Pancreas (tissue), 10 donors: Measurements from ENCODE around the gene SHTN1. TPM values are rescaled to one million over a fixed set of nuclear protein-coding genes. Genes with fewer than 3 reads are reported as not detected.

Experiments
- ATAC-seq, 4 donors: fragments of 200-7000 bp; cut with Tn5 transposase; one replicate each; pipeline versions ENCODE4 v1.8.0 to v1.9.1; 2020; ENCODE audit warnings: mild to moderate bottlenecking in 4 of 4, moderate library complexity in 4 of 4
- DNase-seq, 6 donors: peaks; one replicate each; pipeline ENCODE4 v3.0.0-alpha.2; 2020
- FAIRE-seq: peaks from 2 replicates; lab custom pipeline; 2012; peaks lifted over from hg19 to GRCh38; lab: Jason Lieb, UNC
- H3K27ac ChIP-seq, 4 donors: fragments of 200-600 bp; sonication (generic); 1 replicate in 3 of 4; 2 replicates in 1 of 4; pipeline versions ENCODE4 v1.5.0 to v1.8.0; 2020
- H3K27me3 ChIP-seq, 4 donors: fragments of 200-600 bp; one replicate each; pipeline ENCODE4 v1.8.0; 2021
- H3K36me3 ChIP-seq, 3 donors: fragments of 200-600 bp; sonication (generic) in 1 of 3; one replicate each; pipeline versions ENCODE4 v1.5.0 to v1.8.0; 2020 to 2021
- H3K4me1 ChIP-seq, 3 donors: fragments of 200-600 bp; one replicate each; pipeline ENCODE4 v1.8.0; 2021
- H3K4me3 ChIP-seq, 4 donors: fragments of 200-600 bp; sonication (generic) in 2 of 4; one replicate each; pipeline versions ENCODE4 v1.5.0 to v1.8.0; 2020 to 2021
- H3K9me3 ChIP-seq, 4 donors: fragments of 200-600 bp; one replicate each; pipeline ENCODE4 v1.8.0; 2021
- CTCF ChIP-seq, 4 donors: fragments of 200-600 bp; sonication (generic) in 3 of 4; IDR thresholded peaks; one replicate each; pipeline versions ENCODE4 v1.5.0 to v1.8.0; 2021; ENCODE audit warnings: antibody characterized with exemption in 4 of 4
- WGBS, 2 donors: extraction: QIAGEN DNeasy Blood & Tissue Kit; methylation state at CpG; one replicate each; pipeline ENCODE4 v1.1.7; 2013; 5-methylcytosine and 5-hydroxymethylcytosine counted together
- intact Hi-C, 3 donors: fragments of 100-400 bp; cut with DNase I; formaldehyde crosslinking; loops; one replicate each; pipeline versions ENCODE4 v1.11.1 to v1.14.2; 2022
- polyA plus RNA-seq, 2 donors: library from polyadenylated mRNA; stranded (reverse); fragments of 200-250 nt; gene quantifications; one replicate each; pipeline ENCODE4 v1.2.3, GENCODE V29; 2013
- total RNA-seq, 6 donors: library from RNA; stranded (reverse); fragmentation: NEBNext Ultra II Directional in 4 of 6; extraction: Animal tissue kit (Norgen Biotek cat#: 25700) in 4 of 6; gene quantifications; one replicate each; pipeline versions ENCODE4 v1.2.1 to v1.2.4, GENCODE V29; 2021 to 2023
- donor health status: healthy with polysubstance abuse.
- donor health status: DM: no; HTN: no; CAD: no; lungs with moderate emphysema.
- donor health status: DM: no; HTN: no; CAD: no.
- donor health status: control.
- donor health status: control.
- donor health status: Bipolar disorder and iron deficiency.
- donor health status: DM: yes; HTN: yes; CAD: no.
- donor health status: DM: no; HTN: no; CAD: no.
- donor health status: DM: no; HTN: no; CAD: no.
- donor health status: DM: yes; HTN: yes; CAD: no.

Gene SHTN1, protein sequence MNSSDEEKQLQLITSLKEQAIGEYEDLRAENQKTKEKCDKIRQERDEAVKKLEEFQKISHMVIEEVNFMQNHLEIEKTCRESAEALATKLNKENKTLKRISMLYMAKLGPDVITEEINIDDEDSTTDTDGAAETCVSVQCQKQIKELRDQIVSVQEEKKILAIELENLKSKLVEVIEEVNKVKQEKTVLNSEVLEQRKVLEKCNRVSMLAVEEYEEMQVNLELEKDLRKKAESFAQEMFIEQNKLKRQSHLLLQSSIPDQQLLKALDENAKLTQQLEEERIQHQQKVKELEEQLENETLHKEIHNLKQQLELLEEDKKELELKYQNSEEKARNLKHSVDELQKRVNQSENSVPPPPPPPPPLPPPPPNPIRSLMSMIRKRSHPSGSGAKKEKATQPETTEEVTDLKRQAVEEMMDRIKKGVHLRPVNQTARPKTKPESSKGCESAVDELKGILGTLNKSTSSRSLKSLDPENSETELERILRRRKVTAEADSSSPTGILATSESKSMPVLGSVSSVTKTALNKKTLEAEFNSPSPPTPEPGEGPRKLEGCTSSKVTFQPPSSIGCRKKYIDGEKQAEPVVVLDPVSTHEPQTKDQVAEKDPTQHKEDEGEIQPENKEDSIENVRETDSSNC
- total RNA-seq (10 to 100 TPM; 17.3 to 31.6 (median 24.3) TPM), polyA plus RNA-seq (10 to 100 TPM; 12.7 to 17.3 TPM)

DNA sequence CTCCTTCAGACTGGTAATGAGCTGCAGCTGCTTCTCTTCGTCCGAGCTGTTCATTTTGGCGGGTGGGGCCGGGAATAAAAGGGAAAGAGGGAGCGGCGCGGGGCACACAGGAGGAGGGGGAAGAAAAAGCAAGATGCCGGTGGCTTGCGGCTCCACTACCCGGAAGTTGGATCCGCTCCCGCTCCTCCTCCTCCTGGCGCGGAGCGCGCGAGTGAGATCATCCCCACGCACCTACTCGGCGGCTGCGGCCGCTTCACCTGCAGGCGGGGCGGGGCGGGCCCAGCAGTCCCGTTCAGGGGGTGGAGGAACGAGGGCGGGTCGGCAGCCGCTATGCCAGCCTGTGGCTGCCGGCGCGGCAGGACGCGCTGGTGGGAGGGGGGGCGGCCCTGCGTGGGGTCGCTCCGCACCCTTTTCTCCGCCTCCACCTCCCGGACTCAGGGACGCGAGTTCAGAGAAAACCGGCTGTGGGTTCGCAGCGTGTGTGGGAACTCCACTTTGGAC is at the start of gene SHTN1:
Gene SHTN1, minus strand, starts transcription at position 162 of the 501 bp plus-strand sequence. Its CDS starts 108 bp downstream, at position 54.
- Histone ChIP-seq H3K27me3 (no peaks in the 10 kb centered on the region), H3K4me1 (peaks cover 19 to 29% (median 22%) of the 10 kb centered on the region in 3 donors), H3K36me3 (no peaks in the 10 kb centered on the region), H3K27ac (peak within 1 kb of the TSS; percentile 89 to 97 (median 96)), H3K4me3 (peak within 1 kb of the TSS; percentile 77 to 89 (median 85)), H3K9me3 (no peaks in the 10 kb centered on the region)
- peak; percentile 91 to 98 (median 96) for DNase-seq
- no peak for FAIRE-seq
- ATAC-seq = peak; percentile 94 to 97 (median 96)
- WGBS, 2 donors = 1 to 2% methylated on average over 28 to 44 of the region's 46 CpGs
- intact Hi-C loops = no loop called here
- TF ChIP-seq CTCF (IDR thresholded peaks at IDR 0.05) = no peak

- no peak for DNase-seq
- H3K9me3 ChIP-seq = no peaks in the 10 kb centered on the region
- TF ChIP-seq CTCF (IDR thresholded peaks at IDR 0.05) = no peak
- H3K27ac ChIP-seq = no peak overlapping the region
- H3K4me1 ChIP-seq = no peaks in the 10 kb centered on the region
- no peaks in the 10 kb centered on the region for H3K36me3 ChIP-seq
- no peak for ATAC-seq
- intact Hi-C loops = no loop called here
- no peak overlapping the region for H3K4me3 ChIP-seq
- FAIRE-seq = no peak
- no peaks in the 10 kb centered on the region for H3K27me3 ChIP-seq
- 79 to 85% methylated on average over 1 of the region's 1 CpG for WGBS, 2 donors
Observed at GRCh38 chr10:117053482-117053881, 48.5 kb upstream of the SHTN1 start.

- FAIRE-seq (no peak), ATAC-seq (no peak), DNase-seq (no peak)
- no peak for TF ChIP-seq CTCF (IDR thresholded peaks at IDR 0.05)
- no peaks in the 10 kb centered on the region for H3K9me3 ChIP-seq
- no peak overlapping the region for H3K27ac ChIP-seq
- intact Hi-C loops = no loop called here
- H3K36me3 ChIP-seq = no peaks in the 10 kb centered on the region
- no peaks in the 10 kb centered on the region for H3K27me3 ChIP-seq
- no peaks in the 10 kb centered on the region for H3K4me1 ChIP-seq
- WGBS, 2 donors = 47 to 50% methylated on average over 2 of the region's 2 CpGs
- no peak overlapping the region for H3K4me3 ChIP-seq
Observed at GRCh38 chr10:117047947-117048346, 43.0 kb upstream of the SHTN1 start.

DNA sequence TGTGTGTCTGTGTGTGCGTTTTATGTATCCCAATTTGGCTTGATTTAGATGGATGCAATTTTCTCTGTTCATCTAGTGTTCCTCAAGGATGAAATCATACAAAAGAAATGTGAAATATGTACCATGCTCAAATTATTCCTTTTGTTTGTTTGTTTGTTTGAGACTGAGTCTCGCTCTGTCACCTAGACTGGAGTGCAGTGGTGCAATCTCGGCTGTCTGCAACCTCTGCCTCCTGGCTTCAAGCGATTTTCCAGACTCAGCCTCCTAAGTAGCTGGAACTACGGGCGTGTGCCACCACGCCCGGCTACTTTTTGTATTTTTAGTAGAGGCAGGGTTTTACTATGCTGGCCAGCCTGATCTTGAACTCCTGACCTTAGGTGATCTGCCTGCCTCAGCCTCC is 11.3 kb upstream of the SHTN1 start:
- H3K4me3 ChIP-seq = no peak overlapping the region
- no peak for ATAC-seq
- 91 to 93% methylated on average over 8 of the region's 8 CpGs for WGBS, 2 donors
- H3K27ac ChIP-seq = no peak overlapping the region
- no peak for FAIRE-seq
- H3K36me3 ChIP-seq = no peaks in the 10 kb centered on the region
- H3K9me3 ChIP-seq = no peaks in the 10 kb centered on the region
- no peak for TF ChIP-seq CTCF (IDR thresholded peaks at IDR 0.05)
- no peaks in the 10 kb centered on the region for H3K4me1 ChIP-seq
- H3K27me3 ChIP-seq = no peaks in the 10 kb centered on the region
- intact Hi-C loops = no loop called here
- no peak for DNase-seq
